GM15510 (cell line): Measurements from ENCODE around the gene NIM1K.

Experiments used
- POLR2A ChIP-seq: IDR thresholded peaks from 3 replicates; pipeline ENCODE4 v1.6.1; 2011; ENCODE audit warnings: borderline replicate concordance; ENCODE audit not compliant: insufficient read length; ENCODE audit errors: extremely low read depth

NIM1K gene

GRCh38 chr5:43209833-43210232 is 17.8 kb downstream of the NIM1K start:
- no peak for TF ChIP-seq POLR2A

GRCh38 chr5:43210570-43210969 is 18.5 kb downstream of the NIM1K start:
- TF ChIP-seq POLR2A, result no peak

- TF ChIP-seq POLR2A, result no peak
Observed at GRCh38 chr5:43213951-43214350, 21.9 kb downstream of the NIM1K start.

DNA sequence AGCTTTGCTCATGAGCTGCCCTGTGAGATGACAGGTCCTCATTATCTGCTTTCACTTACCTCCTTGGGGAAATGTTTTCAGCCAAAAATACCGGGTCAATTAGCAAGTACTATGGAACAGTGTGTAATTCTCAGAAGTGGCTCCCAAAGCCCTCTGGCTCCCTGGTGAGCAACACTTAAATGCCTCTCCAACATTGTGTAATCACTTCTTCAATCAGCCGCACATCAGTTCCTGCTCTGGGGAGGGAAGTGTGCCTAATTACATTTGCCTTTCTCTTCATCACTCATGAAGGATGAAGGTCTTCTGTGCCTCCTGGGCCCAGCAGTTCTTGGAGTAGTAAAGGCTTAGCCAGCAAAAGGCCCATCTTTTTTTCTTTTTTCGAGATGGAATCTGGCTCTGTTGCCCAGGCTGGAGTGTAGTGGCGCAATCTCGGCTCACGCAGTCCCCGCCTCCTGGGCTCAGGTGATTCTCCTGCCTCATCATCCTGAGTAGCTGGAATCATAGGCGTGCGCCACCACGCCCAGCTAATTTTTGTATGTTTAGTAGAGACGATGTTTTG is 23.1 kb downstream of the NIM1K start:
- TF ChIP-seq POLR2A, result no peak

- no peak for TF ChIP-seq POLR2A
Observed at GRCh38 chr5:43216941-43217340, 24.9 kb downstream of the NIM1K start.

- TF ChIP-seq POLR2A, result no peak
Observed at GRCh38 chr5:43219120-43219519, 27.1 kb downstream of the NIM1K start.

DNA sequence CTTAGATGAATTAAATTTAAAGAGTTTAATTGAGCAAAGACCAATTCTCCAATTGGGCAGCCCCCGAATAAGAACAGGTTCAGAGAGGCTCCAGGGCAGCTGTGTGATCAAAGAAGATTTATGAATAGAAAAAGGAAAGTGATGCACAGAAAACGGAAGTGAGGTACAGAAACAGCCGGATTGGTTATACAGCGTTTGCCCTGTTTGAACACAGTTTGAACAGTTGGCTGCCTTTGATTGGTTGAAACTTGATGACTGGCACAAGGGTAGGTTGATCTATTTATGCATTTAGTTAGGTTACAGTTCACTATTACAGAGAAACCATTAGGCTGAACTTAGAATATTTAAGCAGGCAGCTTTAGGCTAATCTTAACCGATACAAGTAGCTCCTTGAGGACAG is 29.5 kb downstream of the NIM1K start:
- TF ChIP-seq POLR2A, result no peak

GRCh38 chr5:43225649-43226245 is 33.7 kb downstream of the NIM1K start:
- TF ChIP-seq POLR2A, result no peak

GRCh38 chr5:43227655-43228054 is 35.6 kb downstream of the NIM1K start:
- TF ChIP-seq POLR2A, result no peak

DNA sequence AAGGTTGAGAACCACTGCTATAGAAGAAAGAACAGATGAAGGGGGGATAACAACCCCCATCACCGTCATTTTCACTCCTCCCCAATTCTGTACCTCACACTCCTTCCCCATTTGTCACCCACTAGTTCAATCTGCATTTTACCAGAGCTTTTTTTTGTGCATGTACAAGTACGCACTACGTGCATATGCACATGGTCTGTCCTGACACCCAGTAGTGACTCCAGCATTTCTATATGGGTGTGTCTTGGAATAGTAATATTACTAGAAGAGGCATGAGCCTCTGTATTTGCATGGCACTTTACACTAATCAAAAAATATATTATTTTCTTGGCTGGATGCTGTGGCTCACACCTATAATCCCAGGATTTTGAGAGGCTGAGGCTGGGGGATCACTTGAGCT is 38.7 kb downstream of the NIM1K start:
- no peak for TF ChIP-seq POLR2A

DNA sequence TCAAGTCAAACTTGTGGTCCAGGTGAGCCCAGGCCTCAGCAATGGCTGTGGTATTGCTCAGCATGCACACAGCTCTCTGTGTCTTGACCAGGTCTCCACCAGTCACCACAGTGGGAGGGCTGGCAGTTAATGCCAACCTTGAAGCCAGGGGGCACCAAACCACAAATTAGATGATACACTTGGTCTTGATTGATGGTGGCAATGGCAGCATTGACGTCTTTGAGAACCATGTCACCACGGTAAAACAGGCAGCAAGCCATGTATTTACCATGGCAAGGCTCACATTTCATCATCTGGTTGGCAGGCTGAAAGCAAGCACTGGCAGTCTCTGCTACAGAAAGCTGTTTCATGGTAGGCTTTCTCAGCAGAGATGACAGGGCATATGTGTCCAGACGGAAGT is 40.0 kb downstream of the NIM1K start:
- TF ChIP-seq POLR2A, result no peak

DNA sequence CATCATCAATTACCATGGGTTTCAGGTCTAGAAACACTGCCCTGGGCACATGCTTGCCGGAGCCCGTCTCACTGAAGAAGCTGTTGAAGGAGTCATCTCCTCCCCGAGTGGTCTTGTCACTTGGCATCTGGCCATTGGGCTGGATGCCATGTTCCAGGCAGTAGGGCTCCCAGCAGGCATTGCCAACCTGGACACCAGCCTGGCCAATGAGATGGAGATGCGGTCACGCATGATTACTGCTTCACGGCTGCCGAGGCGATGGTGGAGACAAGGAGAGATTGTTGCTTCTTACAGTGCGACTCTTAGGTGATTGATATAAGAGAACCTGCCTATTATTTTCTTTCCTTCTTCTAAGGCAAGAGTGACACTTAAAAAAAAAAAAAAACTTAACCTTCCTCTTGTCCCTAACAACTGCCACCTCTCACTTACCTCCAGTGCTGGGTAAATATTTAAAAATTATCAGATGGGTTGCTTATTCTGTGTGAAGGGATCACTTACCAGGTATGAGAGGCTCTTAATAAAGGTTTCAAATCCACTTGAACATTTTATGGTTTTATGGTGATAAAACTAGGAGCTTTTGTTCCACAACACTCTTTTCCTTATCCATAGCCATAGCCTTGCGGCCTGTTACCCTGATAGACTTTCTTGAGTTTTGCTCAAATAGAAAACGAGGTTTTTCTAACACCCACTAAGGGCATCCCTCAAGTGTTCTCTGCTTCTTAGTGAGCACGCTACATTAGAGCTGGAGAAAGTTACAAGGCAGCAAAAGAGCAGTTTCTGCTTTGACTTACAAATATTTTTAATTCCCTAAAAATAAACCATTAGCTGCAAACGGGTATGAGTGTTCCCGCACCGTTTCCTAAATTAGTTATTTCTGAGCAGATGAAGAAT is 41.2 kb downstream of the NIM1K start:
- no peak for TF ChIP-seq POLR2A

DNA sequence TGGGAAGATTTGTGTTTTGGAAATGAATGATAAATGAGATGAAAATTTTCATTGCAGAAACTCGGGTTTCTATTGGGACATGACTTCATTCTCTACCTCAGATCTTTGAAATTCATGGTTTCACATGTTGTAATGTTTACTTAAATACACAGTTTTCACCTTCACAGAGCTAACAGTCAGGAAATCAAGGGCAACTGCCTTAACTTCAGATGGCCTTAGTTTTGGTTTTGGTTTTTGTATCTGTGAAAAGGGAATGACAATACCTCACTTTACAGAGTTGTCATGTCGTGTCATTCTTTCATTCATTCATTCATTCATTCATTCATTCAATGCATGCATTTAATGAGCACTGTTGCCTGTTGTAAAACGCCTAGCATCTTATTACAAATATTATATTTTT is 41.9 kb downstream of the NIM1K start:
- no peak for TF ChIP-seq POLR2A

DNA sequence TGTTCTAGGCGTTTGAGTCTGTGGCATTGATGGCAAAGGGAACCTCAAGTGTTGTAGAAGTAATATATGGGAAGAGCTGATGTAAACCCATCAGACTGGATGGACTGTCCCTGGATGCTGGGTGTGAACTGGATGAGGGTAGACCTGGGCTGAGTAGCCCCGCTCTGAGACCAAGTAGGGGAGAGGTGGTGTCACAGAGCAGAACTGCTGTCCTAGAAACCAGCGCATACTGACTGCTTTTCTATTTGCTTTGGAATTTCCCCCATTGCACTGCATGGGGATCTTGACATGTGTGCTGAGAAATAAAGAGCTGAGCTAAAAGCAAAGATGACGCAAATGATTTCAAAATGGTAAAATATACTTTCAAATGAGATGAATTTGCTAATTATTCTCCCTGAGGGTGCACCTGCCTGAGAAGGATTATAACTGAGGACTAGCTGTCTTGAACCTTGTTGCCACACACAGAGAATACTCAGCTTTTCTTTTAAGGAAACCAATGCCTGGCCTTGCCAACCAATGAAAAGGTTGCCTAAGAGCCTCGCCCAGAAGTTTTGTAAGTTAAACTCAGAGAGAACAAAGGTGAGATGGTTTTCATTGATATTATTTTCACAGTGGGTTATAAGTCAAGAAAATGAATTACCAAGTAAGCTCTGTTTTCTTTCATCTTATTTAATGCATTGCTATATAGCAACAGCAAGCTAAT is 44.8 kb downstream of the NIM1K start:
- no peak for TF ChIP-seq POLR2A

DNA sequence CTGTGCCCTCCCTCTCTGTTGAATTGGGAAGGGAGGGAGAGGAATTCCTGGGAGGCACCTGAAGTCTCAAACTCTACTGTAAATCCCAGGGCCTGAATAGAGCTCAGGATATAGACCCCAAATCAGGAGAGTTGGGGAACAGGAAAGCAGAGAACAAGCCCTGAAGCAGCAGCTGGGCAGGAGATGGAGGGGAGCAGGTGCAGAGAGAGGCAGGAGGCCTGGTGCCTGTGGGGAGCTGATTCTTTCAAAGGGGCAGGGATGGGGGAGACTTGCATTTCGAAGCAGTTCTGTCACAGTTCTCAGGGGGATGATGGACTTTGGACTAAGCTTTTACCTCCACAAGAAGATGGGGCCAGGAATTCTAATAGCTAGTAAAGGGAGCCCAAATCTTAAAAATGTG is 50.2 kb downstream of the NIM1K start:
- TF ChIP-seq POLR2A, result no peak
